GM12865 (cell line): Measurements from ENCODE around the gene UBQLN3.

Experiments used
- DNase-seq: peaks from one replicate; pipeline ENCODE4 v3.0.0; 2010; ENCODE audit warnings: low read depth
- H3K4me3 ChIP-seq: 2 replicates; pipeline ENCODE4 v1.5.1; 2011; ENCODE audit warnings: mild to moderate bottlenecking, low read depth, low read length, control low read depth
- CTCF ChIP-seq: IDR thresholded peaks from 2 replicates; pipeline ENCODE4 v1.5.1; 2011; ENCODE audit warnings: low read length, control low read depth, low read depth, inconsistent platforms; ENCODE audit not compliant: insufficient read depth; ENCODE audit errors: missing control alignments

The UBQLN3 gene

GRCh38 chr11:5473921-5474320, 35.8 kb downstream of the UBQLN3 start:
- TF ChIP-seq CTCF = no peak
- H3K4me3 ChIP-seq = no peak overlapping the region
- no peak for DNase-seq

- no peak for TF ChIP-seq CTCF
Measured at GRCh38 chr11:5467527-5467926, 42.2 kb downstream of the UBQLN3 start.

GRCh38 chr11:5460983-5461621, 48.7 kb downstream of the UBQLN3 start:
- H3K4me3 ChIP-seq = no peak overlapping the region
- no peak for TF ChIP-seq CTCF
- DNase-seq = no peak

More at GRCh38 chr11:5467527-5467926, 42.2 kb downstream of the UBQLN3 start:
- no peak overlapping the region for H3K4me3 ChIP-seq
- no peak for DNase-seq
